Effector CD8-positive, alpha-beta T cell (primary cell): ENCODE results near the gene CNNM3.
"Not testable (repeated sequence)": the region's sequence is repeated elsewhere in the genome, so short reads cannot be mapped to it uniquely, and the experiment has no call there.

Experiments used
- DNase-seq: peaks from one replicate; lab custom pipeline; 2025; lab: John Stamatoyannopoulos, UW

The CNNM3 gene

GRCh38 chr2:96839293-96839874, 23.3 kb downstream of the CNNM3 start:
- peak; percentile 52 for DNase-seq

GRCh38 chr2:96839875-96840850, 24.1 kb downstream of the CNNM3 start:
- no peak for DNase-seq

GRCh38 chr2:96841701-96842495, 25.8 kb downstream of the CNNM3 start:
- DNase-seq: no peak

- DNase-seq: no peak
Measured at GRCh38 chr2:96842600-96842999, 26.5 kb downstream of the CNNM3 start.

DNA sequence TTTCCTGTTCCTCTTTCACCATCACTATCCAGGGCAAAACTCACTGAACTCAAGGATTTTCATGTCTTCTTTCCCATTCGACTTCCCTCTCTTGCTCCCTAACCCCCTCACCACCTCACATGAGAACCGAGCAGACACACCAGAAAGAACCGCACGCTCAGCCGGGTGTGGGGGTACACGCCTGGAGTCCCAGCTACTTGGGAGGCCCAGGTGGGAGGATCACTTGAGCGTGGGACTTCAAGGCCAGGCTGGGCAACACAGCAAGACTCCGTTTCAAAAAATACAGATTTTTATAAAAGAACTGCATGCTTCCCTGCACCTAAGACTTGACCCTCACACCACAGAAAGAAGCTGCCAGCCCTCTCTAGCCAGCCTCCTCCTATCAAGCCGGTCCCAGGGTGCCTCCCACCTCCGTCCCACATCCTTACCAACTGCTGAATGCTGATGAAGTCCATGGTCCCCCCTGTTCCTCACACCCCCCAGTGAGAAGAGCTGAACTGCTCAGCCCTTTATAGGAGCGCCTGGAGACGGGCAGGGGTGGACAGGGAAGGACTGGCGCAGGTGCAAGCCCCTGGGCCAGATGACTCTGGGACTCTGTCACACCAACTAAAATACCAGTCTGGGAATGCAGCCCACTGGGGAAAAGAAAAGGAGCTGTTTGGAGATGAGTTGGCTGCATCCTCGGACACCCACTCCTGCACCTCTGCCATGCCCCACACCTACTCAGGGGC, 27.6 kb downstream of the CNNM3 start, which contains the start of gene ANKRD23:
Gene ANKRD23, minus strand, starts transcription at position 484 of the 731 bp plus-strand sequence. Its CDS starts 29 bp downstream, at position 455.
- DNase-seq: no peak

DNA sequence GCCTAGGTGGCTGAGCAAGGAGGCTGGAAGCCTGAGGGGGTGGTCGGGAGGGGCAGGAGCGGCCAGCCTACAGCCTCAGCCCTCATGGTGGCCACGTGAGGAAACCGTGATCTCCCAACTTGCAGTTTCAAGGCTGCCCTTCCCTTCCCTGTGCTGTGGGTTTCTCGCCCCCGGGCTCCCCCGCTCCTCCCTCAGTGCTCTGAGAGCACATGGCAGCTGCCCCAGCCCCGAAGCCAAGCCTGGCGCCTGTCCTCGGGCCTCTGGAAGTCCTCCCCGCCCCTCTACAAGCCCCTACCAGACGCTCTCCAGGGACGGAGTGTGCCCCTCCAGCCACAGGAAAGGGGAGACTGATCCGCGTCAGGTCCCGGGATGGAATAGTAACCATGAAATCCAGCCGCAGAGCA, 28.3 kb downstream of the CNNM3 start:
- no peak for DNase-seq

DNA sequence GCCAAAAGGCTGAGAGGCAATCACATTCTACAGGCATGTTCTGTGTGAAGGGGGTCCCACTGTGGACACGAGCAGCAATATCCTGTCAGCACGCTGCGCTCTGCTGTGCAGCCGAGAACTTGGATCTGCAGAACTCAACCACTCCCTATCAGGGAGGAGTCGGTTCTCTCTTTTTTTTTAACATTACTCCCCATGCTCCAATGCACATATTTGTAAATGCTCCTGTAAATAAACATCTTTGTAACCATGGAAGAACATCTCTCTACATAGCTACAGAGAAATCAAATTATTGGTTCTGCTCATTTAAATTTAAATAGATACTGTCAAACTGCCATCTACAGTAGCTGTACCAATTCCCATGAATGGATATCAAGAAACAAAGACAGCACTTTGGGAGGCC, 30.8 kb downstream of the CNNM3 start:
- DNase-seq: no peak

DNA sequence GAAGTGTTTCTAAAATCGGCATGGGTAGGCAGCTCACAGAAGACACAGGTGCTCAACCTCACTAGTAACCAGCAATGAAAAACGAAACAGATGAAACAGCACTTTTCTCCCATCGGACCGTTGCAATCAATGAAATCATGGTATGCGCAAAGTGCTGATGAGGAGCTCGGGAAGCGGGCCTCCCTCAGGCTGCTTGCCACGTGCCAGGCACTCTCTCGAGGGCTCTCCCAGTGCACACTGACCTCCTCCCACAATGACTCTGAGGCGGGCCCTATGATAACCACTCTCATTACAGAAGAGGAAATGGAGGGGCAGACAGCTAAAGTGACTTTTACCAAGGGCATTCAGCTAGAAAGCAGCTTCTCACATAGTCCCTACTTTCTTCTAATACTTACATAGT, 31.5 kb downstream of the CNNM3 start:
- no peak for DNase-seq

DNA sequence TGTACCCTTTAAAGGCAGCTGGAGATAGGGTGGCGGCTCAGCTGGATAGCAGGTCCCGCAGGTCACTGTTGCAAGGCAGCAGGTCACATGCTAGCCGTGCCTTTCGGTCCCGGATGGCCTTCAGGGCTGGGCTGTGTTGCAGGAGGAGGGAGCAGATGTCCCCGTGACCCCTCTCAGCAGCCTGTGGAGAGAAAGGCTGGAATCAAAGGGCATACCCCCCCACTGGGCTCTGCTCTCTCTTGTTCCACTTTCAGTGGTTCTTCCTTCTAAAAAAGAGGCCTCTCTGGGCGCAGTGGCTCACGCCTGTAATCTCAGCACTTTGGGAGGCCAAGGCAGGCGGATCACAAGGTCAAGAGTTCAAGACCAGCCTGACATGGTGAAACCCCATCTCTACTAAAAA, 32.2 kb downstream of the CNNM3 start:
- DNase-seq: no peak

GRCh38 chr2:96852667-96853066, 36.6 kb downstream of the CNNM3 start:
- no peak for DNase-seq

DNA sequence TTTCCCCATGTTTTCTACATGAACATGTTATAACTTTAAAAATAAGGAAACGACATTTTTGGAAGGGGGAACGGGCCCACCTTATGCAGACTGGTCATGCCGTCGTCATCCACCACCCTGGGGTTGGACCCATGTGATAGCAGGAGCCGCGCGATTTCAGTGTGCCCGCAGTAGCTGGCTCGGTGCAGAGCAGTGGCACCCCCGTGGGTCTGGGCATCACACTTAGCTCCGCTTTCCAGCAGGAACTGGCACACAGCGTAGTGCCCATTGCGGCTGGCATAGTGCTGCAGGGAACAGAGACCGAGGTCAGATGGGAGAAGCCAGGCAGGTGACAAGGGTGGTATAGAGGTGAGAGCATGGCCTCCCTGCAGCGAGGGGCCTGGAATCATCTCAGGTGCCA, 37.3 kb downstream of the CNNM3 start:
- DNase-seq: no peak

DNA sequence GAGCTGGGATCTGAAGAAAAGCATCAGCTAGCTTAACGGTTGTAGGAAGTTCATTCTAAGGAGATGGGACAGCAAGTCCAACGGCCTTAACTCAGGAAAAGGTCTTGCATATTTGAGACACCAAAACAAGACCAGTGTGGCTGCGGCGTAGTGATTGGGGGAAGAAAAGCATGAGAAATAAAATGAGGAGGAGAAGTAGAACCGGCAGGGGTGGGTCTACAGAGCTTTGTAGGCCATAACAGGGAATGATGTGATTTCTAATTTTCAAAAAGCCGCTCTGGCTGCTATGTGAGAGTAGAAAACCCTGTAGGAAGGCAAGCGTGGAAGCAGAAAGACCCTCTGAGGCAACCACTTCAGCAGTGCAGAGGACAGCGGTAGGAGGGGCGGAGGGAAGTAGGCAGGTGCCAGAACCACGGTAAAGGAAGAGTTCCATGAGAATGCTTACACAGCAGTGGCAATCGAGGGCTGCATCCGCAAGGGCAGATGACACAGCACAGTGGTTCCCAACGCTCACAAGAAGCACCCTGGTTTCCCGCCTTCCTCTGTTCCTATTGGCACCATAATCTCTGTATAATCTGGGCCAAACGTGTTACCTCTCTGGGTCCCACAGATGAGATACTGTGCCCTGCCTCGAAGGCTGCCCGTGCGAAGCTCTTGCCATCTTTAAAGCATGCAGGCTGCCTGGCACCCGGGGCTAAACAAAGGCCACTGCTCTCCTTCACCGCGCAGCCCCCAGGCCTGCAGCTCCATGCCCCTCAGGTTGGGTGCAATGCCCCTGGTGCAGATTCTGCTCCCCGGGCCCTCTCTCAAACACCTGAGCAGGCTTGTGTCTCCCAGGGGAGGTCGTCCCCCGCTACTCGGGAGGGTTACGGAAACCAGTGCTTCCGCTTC, 41.0 kb downstream of the CNNM3 start:
- DNase-seq: peak; percentile 37

GRCh38 chr2:96857667-96858372, 41.8 kb downstream of the CNNM3 start, which contains the start of gene ANKRD39:
ANKRD39 (minus strand) TSS chr2:96858016; CDS start chr2:96857987, 29 bp downstream.
- peak; percentile 96 for DNase-seq

DNA sequence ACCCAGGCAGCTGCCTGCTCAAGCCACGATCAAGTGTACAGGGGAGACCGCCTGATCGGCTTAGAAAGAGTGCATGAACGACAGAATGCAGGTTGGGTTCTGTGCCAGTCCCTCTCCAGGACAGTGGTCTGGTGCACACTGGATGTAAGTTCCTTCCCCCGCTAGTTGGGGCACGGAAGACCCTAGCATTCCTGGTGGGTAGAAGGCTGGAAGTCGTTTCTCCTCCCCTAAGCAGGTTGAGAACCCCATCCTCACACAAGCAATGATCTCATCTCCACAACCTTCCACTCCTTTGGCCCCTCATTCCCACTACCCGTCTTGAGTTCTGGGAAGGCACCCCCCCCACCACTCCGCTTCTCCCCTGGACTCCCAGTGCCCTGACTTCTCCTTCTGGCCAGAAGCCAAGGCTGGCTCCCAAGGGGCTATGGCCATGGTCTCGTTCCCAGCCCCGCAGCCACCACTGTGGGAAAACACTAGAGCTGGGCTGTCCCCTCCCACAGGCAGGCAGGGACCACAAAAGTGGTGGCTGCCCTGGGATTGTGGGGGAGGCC, 43.1 kb downstream of the CNNM3 start:
- no peak for DNase-seq

- no peak for DNase-seq
Measured at GRCh38 chr2:96859681-96860064, 43.6 kb downstream of the CNNM3 start.

GRCh38 chr2:96860065-96861029, 44.3 kb downstream of the CNNM3 start:
- DNase-seq: no peak

DNA sequence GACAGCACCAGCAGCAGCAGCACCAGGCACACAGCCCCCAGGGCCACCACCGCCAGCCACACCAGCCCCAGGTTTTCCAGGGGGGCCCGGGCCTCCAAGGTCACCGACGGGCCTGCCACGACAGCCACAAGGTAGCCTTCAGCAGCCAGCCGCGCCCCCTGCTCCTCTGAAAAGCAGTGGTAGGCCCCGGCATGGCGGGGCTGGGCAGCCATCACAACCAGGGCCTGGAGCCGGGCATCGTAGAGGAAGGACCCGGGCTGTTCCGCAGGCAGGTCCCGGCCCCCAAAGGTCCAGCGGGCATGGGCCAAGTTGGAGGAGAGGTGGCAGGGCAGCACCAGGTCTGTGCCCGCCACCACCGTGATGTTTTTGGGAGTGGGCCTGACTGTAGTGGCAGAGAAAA, 45.0 kb downstream of the CNNM3 start:
- no peak for DNase-seq

GRCh38 chr2:96863056-96863455, 47.0 kb downstream of the CNNM3 start:
- DNase-seq: not testable (repeated sequence)
